Testis (tissue), 2 donors: ENCODE results near the gene CLCA4.

Source experiments
- POLR2A ChIP-seq: fragments of 450-650 bp; IDR thresholded peaks from one replicate; pipeline ENCODE4 v1.6.1; 2017; ENCODE audit warnings: antibody characterized with exemption, mild to moderate bottlenecking, moderate library complexity
- TF ChIP-seq, protein P1 (sequence below), 3 experiments: fragments of 450-650 bp in 2 of 3; fragments of 200-600 bp in 1 of 3; sonication (generic) in 1 of 3; IDR thresholded peaks; one replicate each; pipeline ENCODE4 v1.5.1; 2016 to 2019; ENCODE audit warnings: antibody characterized with exemption in 3 of 3, mild to moderate bottlenecking in 2 of 3, moderate library complexity in 1 of 3

DNA sequence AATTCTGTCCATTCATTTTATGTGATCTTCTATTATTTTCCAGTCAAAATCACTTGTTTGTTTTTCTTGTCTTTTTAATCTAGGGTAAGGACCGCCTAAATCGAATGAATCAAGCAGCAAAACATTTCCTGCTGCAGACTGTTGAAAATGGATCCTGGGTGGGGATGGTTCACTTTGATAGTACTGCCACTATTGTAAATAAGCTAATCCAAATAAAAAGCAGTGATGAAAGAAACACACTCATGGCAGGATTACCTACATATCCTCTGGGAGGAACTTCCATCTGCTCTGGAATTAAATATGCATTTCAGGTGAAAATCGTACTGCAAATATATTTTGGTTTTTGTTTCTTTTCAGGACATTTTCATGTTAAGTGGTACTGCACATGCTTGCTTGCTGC, 20.5 kb downstream of the CLCA4 start:
- TF ChIP-seq, protein P1, sequence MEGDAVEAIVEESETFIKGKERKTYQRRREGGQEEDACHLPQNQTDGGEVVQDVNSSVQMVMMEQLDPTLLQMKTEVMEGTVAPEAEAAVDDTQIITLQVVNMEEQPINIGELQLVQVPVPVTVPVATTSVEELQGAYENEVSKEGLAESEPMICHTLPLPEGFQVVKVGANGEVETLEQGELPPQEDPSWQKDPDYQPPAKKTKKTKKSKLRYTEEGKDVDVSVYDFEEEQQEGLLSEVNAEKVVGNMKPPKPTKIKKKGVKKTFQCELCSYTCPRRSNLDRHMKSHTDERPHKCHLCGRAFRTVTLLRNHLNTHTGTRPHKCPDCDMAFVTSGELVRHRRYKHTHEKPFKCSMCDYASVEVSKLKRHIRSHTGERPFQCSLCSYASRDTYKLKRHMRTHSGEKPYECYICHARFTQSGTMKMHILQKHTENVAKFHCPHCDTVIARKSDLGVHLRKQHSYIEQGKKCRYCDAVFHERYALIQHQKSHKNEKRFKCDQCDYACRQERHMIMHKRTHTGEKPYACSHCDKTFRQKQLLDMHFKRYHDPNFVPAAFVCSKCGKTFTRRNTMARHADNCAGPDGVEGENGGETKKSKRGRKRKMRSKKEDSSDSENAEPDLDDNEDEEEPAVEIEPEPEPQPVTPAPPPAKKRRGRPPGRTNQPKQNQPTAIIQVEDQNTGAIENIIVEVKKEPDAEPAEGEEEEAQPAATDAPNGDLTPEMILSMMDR (IDR thresholded peaks at IDR 0.05), result no peak
- TF ChIP-seq POLR2A, result no peak
